K562 (cell line): Measurements from ENCODE around the gene SFPQ. TPM values are rescaled to one million over a fixed set of nuclear protein-coding genes. Genes with fewer than 3 reads are reported as not detected.

Source experiments
- ARID2 ChIP-seq: fragments of 450-650 bp; IDR thresholded peaks from 2 replicates; pipeline ENCODE4 v1.6.1; 2017; ENCODE audit warnings: antibody characterized with exemption, mild to moderate bottlenecking
- BRD9 ChIP-seq: fragments of 450-650 bp; IDR thresholded peaks from 2 replicates; pipeline ENCODE4 v1.6.1; 2018; ENCODE audit warnings: low read depth; ENCODE audit not compliant: partially characterized antibody
- DACH1 ChIP-seq: fragments of 450-650 bp; IDR thresholded peaks from 2 replicates; pipeline ENCODE4 v1.6.1; 2018; ENCODE audit not compliant: partially characterized antibody
- E2F3 ChIP-seq: fragments of 250-450 bp; sonication (Bioruptor Pico); IDR thresholded peaks from 2 replicates; pipeline ENCODE4 v1.4.0; 2020; ENCODE audit warnings: mild to moderate bottlenecking
- EWSR1 ChIP-seq: fragments of 450-650 bp; IDR thresholded peaks from 2 replicates; pipeline ENCODE4 v1.6.1; 2018; ENCODE audit warnings: borderline replicate concordance, mild to moderate bottlenecking, low read depth, moderate library complexity; ENCODE audit not compliant: partially characterized antibody
- KAT2B ChIP-seq: IDR thresholded peaks from one replicate; pipeline ENCODE4 v1.6.1; 2012; ENCODE audit warnings: low read depth, mild to moderate bottlenecking, control low read depth, inconsistent platforms, low read length, moderate library complexity
- LARP7 ChIP-seq: fragments of 450-650 bp; IDR thresholded peaks from 2 replicates; pipeline ENCODE4 v1.6.1; 2016
- MAZ ChIP-seq, 2 experiments: fragments of 450-650 bp in 1 of 2; sonication (generic) in 1 of 2; formaldehyde crosslinking; IDR thresholded peaks in 1 of 2; conservative IDR thresholded peaks in 1 of 2; 2 replicates each; pipeline versions ENCODE4 v1.4.0 to v1.5.0; 2020; ENCODE audit warnings: mild to moderate bottlenecking in 1 of 2, missing genetic modification reagents in 1 of 2
- MYNN ChIP-seq, 2 experiments: sonication (generic); formaldehyde crosslinking in 1 of 2; IDR thresholded peaks; 2 replicates each; pipeline versions ENCODE4 v1.5.0 to v1.6.1; 2016 to 2020; ENCODE audit warnings: antibody characterized with exemption in 1 of 2, missing genetic modification reagents in 1 of 2
- NRF1 ChIP-seq, 2 experiments: fragments of 450-650 bp; IDR thresholded peaks in 1 of 2; conservative IDR thresholded peaks in 1 of 2; 2 replicates each; pipeline ENCODE4 v1.6.1; 2014; ENCODE audit warnings: mild to moderate bottlenecking in 2 of 2
- PHF8 ChIP-seq: fragments of 200-600 bp; sonication (generic); IDR thresholded peaks from 2 replicates; pipeline ENCODE4 v1.6.1; 2012; ENCODE audit warnings: mixed run types, mild to moderate bottlenecking, inconsistent platforms, low read length, moderate library complexity, borderline replicate concordance
- POLR2G ChIP-seq: fragments of 200-400 bp; formaldehyde crosslinking; IDR thresholded peaks from 2 replicates; pipeline ENCODE4 v1.6.1; 2017; ENCODE audit warnings: low read depth, mild to moderate bottlenecking, antibody characterized with exemption, low read length, moderate library complexity
- RBM17 ChIP-seq: fragments of 200-400 bp; formaldehyde crosslinking; IDR thresholded peaks from 2 replicates; pipeline ENCODE4 v1.6.1; 2017; ENCODE audit warnings: low read depth, mild to moderate bottlenecking, low read length, borderline replicate concordance
- RBM22 ChIP-seq: fragments of 200-400 bp; formaldehyde crosslinking; IDR thresholded peaks from 2 replicates; pipeline ENCODE4 v1.6.1; 2018; ENCODE audit warnings: low read length, low read depth; ENCODE audit not compliant: poor library complexity, severe bottlenecking
- SAFB ChIP-seq: fragments of 200-400 bp; formaldehyde crosslinking; IDR thresholded peaks from 2 replicates; pipeline ENCODE4 v1.6.1; 2017; ENCODE audit warnings: low read depth, low read length, borderline replicate concordance
- SRSF7 ChIP-seq: fragments of 200-400 bp; formaldehyde crosslinking; optimal IDR thresholded peaks from 2 replicates; pipeline ENCODE3; 2017; ENCODE audit warnings: mild to moderate bottlenecking, low read depth, low read length
- TRIM28 ChIP-seq: fragments of 450-650 bp; IDR thresholded peaks from 2 replicates; pipeline ENCODE4 v1.6.1; 2017
- ZC3H4 ChIP-seq: sonication (generic); formaldehyde crosslinking; IDR thresholded peaks from 2 replicates; pipeline ENCODE4 v1.9.0; 2021; ENCODE audit warnings: missing genetic modification reagents, borderline replicate concordance
- ZNF263 ChIP-seq: sonication (generic); formaldehyde crosslinking; IDR thresholded peaks from 2 replicates; pipeline ENCODE4 v1.8.0; 2022; ENCODE audit warnings: mild to moderate bottlenecking, missing genetic modification reagents, borderline replicate concordance
- ZNF347 ChIP-seq: fragments of 450-650 bp; formaldehyde crosslinking; IDR thresholded peaks from 2 replicates; pipeline ENCODE4 v1.4.0; 2020; ENCODE audit warnings: low read depth, mild to moderate bottlenecking, moderate library complexity
- ZNF766 ChIP-seq: fragments of 200-800 bp; sonication (Bioruptor generic); conservative IDR thresholded peaks from 2 replicates; pipeline ENCODE4 v1.6.1; 2016; ENCODE audit warnings: missing genetic modification characterization, missing compliant biosample characterization
- ZNF780A ChIP-seq: fragments of 250-450 bp; sonication (Bioruptor Pico); IDR thresholded peaks from 2 replicates; pipeline ENCODE4 v1.5.0; 2021; ENCODE audit warnings: mild to moderate bottlenecking
- polyA plus RNA-seq, 8 experiments: library from polyadenylated mRNA; depleted of rRNA in 4 of 8; stranded (reverse) in 5 of 8; unstranded in 3 of 8; fragments of >200 nt; fragmentation: Nextera tagmentation in 2 of 8; fragmentation: Illumina TruSeq in 1 of 8; extraction: Ambion mirVana in 2 of 8; extraction: Trizol in 1 of 8; gene quantifications; 2 replicates each; pipeline versions ENCODE4 v1.2.1 to v1.2.3, GENCODE V29; 2011 to 2014; ENCODE audit warnings: inconsistent platforms in 1 of 8, missing spikeins in 1 of 8
- total RNA-seq, 7 experiments: library from RNA; depleted of rRNA in 6 of 7; stranded (reverse); fragments of >200 nt in 6 of 7; fragmentation: Illumina TruSeq in 2 of 7; extraction: Trizol in 2 of 7; gene quantifications; 2 replicates each; pipeline versions ENCODE4 v1.2.1 to v1.2.3, GENCODE V29; 2011 to 2021; ENCODE audit warnings: low replicate concordance in 1 of 7
- TF ChIP-seq, protein P1 (sequence below): fragments of 450-650 bp; conservative IDR thresholded peaks from 2 replicates; pipeline ENCODE4 v1.6.1; 2016; ENCODE audit warnings: missing genetic modification characterization, low read depth, mild to moderate bottlenecking, missing compliant biosample characterization, moderate library complexity
- TF ChIP-seq, protein P2 (sequence below): fragments of 250-450 bp; sonication (Bioruptor Pico); IDR thresholded peaks from 2 replicates; pipeline ENCODE4 v1.4.0; 2020
- TF ChIP-seq, protein P3 (sequence below): fragments of 250-450 bp; sonication (Bioruptor Pico); IDR thresholded peaks from 2 replicates; pipeline ENCODE4 v1.8.0; 2021; ENCODE audit warnings: moderate library complexity, mild to moderate bottlenecking, inconsistent platforms

SFPQ gene
- total and polyA plus RNA-seq, 9 of the 15 experiments (the other 6 are each of a cell fraction or from before 2014, with no cell fraction given), result 69.7 to 562 (median 399) TPM

DNA sequence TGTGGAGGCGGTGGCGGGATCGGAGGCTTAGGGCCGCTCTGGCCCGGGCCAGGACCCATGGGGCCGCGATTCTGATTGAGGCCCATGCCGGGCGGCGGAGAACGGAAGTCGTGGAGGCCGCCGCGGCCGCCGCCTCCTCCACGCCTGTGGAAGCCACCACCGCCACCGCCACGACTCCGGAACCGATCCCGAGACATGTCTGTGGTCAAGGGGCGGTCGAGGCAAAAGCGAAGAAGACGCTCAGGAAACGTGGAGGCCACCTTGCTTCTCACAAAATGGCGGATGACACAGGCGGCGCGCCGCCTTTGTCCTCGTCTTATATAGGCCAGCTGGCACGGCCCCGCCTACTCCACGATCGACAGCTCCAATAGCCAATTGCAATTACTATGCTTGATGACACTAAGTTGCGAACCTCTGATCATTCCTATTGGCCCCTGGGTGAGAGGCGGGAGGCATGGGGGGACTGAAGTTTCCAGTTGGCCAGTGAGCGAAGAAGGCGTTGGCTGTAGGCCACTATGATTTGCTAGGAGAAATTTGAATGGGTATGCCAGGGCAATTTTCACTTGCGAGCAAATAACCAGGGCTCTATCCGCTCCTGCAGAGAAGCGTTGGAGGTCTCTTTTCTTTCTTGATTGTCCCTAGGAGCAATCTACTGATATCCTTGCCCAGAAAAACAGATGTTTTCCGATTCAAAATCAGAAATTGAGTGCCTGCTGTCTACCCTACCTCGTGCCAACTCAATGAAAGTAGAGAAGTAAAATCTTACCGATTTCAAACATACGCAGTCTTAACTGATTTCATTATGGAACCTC lies at the start of gene SFPQ (continued):
- TF ChIP-seq SRSF7 (no peak), ZC3H4 (CRISPR knock-in tag) (no peak), ARID2 (0 out of 2 replicates have a peak, but pooled peaks have one; percentile 13), ZNF347 (CRISPR knock-in tag) (no peak), NRF1 (conservative IDR thresholded peaks at IDR 0.05 in 1 of 2, IDR thresholded peaks at IDR 0.05 in 1 of 2) (peak; percentile 63 to 67), DACH1 (peak; percentile 80), POLR2G (peak; percentile 91), ZNF780A (CRISPR knock-in tag) (no peak), EWSR1 (no peak), ZNF766 (CRISPR knock-in tag) (no peak), E2F3 (no peak), MYNN (IDR thresholded peaks at IDR 0.05) (0 out of 2 replicates have a peak, but pooled peaks have one; percentile 47), MYNN (CRISPR knock-in tag; IDR thresholded peaks at IDR 0.05) (no peak), RBM17 (no peak), MAZ (CRISPR knock-in tag; conservative IDR thresholded peaks at IDR 0.05 in 1 of 2, IDR thresholded peaks at IDR 0.05 in 1 of 2) (peak; percentile 31 to 85; a peak in 2 of 4 replicates), ZNF263 (CRISPR knock-in tag) (no peak), RBM22 (peak; percentile 90), LARP7 (0 out of 2 replicates have a peak, but pooled peaks have one; percentile 72), TRIM28 (0 out of 2 replicates have a peak, but pooled peaks have one; percentile 15), KAT2B (no peak), PHF8 (peak; percentile 76), BRD9 (peak; percentile 50), SAFB (no peak)
- TF ChIP-seq, protein P1, sequence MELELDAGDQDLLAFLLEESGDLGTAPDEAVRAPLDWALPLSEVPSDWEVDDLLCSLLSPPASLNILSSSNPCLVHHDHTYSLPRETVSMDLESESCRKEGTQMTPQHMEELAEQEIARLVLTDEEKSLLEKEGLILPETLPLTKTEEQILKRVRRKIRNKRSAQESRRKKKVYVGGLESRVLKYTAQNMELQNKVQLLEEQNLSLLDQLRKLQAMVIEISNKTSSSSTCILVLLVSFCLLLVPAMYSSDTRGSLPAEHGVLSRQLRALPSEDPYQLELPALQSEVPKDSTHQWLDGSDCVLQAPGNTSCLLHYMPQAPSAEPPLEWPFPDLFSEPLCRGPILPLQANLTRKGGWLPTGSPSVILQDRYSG (tag), result no peak
- TF ChIP-seq, protein P2, sequence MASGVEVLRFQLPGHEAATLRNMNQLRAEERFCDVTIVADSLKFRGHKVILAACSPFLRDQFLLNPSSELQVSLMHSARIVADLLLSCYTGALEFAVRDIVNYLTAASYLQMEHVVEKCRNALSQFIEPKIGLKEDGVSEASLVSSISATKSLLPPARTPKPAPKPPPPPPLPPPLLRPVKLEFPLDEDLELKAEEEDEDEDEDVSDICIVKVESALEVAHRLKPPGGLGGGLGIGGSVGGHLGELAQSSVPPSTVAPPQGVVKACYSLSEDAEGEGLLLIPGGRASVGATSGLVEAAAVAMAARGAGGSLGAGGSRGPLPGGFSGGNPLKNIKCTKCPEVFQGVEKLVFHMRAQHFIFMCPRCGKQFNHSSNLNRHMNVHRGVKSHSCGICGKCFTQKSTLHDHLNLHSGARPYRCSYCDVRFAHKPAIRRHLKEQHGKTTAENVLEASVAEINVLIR (CRISPR knock-in tag), result peak; percentile 92
- TF ChIP-seq, protein P3, sequence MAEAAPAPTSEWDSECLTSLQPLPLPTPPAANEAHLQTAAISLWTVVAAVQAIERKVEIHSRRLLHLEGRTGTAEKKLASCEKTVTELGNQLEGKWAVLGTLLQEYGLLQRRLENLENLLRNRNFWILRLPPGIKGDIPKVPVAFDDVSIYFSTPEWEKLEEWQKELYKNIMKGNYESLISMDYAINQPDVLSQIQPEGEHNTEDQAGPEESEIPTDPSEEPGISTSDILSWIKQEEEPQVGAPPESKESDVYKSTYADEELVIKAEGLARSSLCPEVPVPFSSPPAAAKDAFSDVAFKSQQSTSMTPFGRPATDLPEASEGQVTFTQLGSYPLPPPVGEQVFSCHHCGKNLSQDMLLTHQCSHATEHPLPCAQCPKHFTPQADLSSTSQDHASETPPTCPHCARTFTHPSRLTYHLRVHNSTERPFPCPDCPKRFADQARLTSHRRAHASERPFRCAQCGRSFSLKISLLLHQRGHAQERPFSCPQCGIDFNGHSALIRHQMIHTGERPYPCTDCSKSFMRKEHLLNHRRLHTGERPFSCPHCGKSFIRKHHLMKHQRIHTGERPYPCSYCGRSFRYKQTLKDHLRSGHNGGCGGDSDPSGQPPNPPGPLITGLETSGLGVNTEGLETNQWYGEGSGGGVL, result no peak
